ENCODE data around the gene RYK.

RYK gene

GRCh38 chr3:134186391-134186790 lies 64.3 kb downstream of the RYK start:
- Histone ChIP-seq H3K18ac (ENCODE audit: low read length) (no peak overlapping the region), H2AFZ (ENCODE audit: low read length) (no peak overlapping the region), H3K79me1 (ENCODE audit: low read depth, low read length) (no peaks in the 10 kb centered on the region), H3K9ac (ENCODE audit: low read depth, low read length, poor library complexity) (no peak overlapping the region), H3K4me2 (ENCODE audit: insufficient read depth, low read length, poor library complexity, severe bottlenecking) (no peak overlapping the region), H3K14ac (ENCODE audit: low read length) (no peak overlapping the region), H2AK5ac (ENCODE audit: low read depth, low read length) (no peak overlapping the region), H3K4me3 (ENCODE audit: low read length in 2 of 2) (no peak overlapping the region), H3K27ac (replicated peaks; ENCODE audit: low read length) (no peak overlapping the region), H4K8ac (ENCODE audit: low read depth, low read length) (no peak overlapping the region), H4K91ac (ENCODE audit: low read depth, low read length, poor library complexity) (no peak overlapping the region), H3K9me3 (replicated peaks in 1 of 2; ENCODE audit: control insufficient read depth in 2 of 2, insufficient read depth in 1 of 2, low read depth in 1 of 2, low read length in 2 of 2) (peaks cover 0 to 9% of the 10 kb centered on the region in 2 donors), H3K4me1 (ENCODE audit: control insufficient read depth in 2 of 2, insufficient read depth in 1 of 2, low read depth in 1 of 2, low read length in 2 of 2) (no peaks in the 10 kb centered on the region), H3K4ac (ENCODE audit: low read length) (no peak overlapping the region), H2BK120ac (ENCODE audit: low read depth, low read length) (no peak overlapping the region), H3K36me3 (replicated peaks in 1 of 2; ENCODE audit: control insufficient read depth in 2 of 2, insufficient read depth in 2 of 2, low read length in 2 of 2) (peaks cover 2 to 77% of the 10 kb centered on the region in 2 donors), H3K23ac (ENCODE audit: low read depth, low read length, poor library complexity) (no peak overlapping the region), H2BK5ac (ENCODE audit: low read length) (no peak overlapping the region), H2BK15ac (ENCODE audit: low read length) (no peak overlapping the region), H3K27me3 (ENCODE audit: control insufficient read depth in 3 of 3, insufficient read depth in 3 of 3, low read depth in 1 of 3, low read length in 3 of 3) (no peaks in the 10 kb centered on the region), H2BK12ac (ENCODE audit: low read length) (no peak overlapping the region)
- no peak for DNase-seq (ENCODE audit: low spot score)
- WGBS, 2 donors (ENCODE audit: extremely low coverage in 2 of 2, insufficient read length in 2 of 2, insufficient replicate concordance in 1 of 2): no CpG with 5 or more reads among the region's 3 CpGs

- Histone ChIP-seq H3K27me3 (ENCODE audit: control insufficient read depth in 3 of 3, insufficient read depth in 3 of 3, low read depth in 1 of 3, low read length in 3 of 3) (no peaks in the 10 kb centered on the region), H4K91ac (ENCODE audit: low read depth, low read length, poor library complexity) (no peak overlapping the region), H3K14ac (ENCODE audit: low read length) (no peak overlapping the region), H2AFZ (ENCODE audit: low read length) (no peak overlapping the region), H3K23ac (ENCODE audit: low read depth, low read length, poor library complexity) (no peak overlapping the region), H3K27ac (replicated peaks; ENCODE audit: low read length) (no peak overlapping the region), H2BK120ac (ENCODE audit: low read depth, low read length) (no peak overlapping the region), H3K9ac (ENCODE audit: low read depth, low read length, poor library complexity) (no peak overlapping the region), H3K4me1 (ENCODE audit: control insufficient read depth in 2 of 2, insufficient read depth in 1 of 2, low read depth in 1 of 2, low read length in 2 of 2) (no peaks in the 10 kb centered on the region), H2BK5ac (ENCODE audit: low read length) (no peak overlapping the region), H3K79me1 (ENCODE audit: low read depth, low read length) (no peaks in the 10 kb centered on the region), H4K8ac (ENCODE audit: low read depth, low read length) (no peak overlapping the region), H2AK5ac (ENCODE audit: low read depth, low read length) (no peak overlapping the region), H3K9me3 (replicated peaks in 1 of 2; ENCODE audit: control insufficient read depth in 2 of 2, insufficient read depth in 1 of 2, low read depth in 1 of 2, low read length in 2 of 2) (peaks cover 0 to 12% of the 10 kb centered on the region in 2 donors), H3K4me3 (ENCODE audit: low read length in 2 of 2) (no peak overlapping the region), H3K4me2 (ENCODE audit: insufficient read depth, low read length, poor library complexity, severe bottlenecking) (no peak overlapping the region), H2BK12ac (ENCODE audit: low read length) (no peak overlapping the region), H3K4ac (ENCODE audit: low read length) (no peak overlapping the region), H3K36me3 (replicated peaks in 1 of 2; ENCODE audit: control insufficient read depth in 2 of 2, insufficient read depth in 2 of 2, low read length in 2 of 2) (peaks cover 3 to 78% of the 10 kb centered on the region in 2 donors), H2BK15ac (ENCODE audit: low read length) (no peak overlapping the region), H3K18ac (ENCODE audit: low read length) (no peak overlapping the region)
- WGBS, 2 donors (ENCODE audit: extremely low coverage in 2 of 2, insufficient read length in 2 of 2, insufficient replicate concordance in 1 of 2): no CpG with 5 or more reads among the region's 1 CpG
- DNase-seq (ENCODE audit: low spot score): no peak
These were observed 69.9 kb downstream of the RYK start for GRCh38 chr3:134180761-134181160.

GRCh38 chr3:134179508-134179907 lies 71.2 kb downstream of the RYK start:
- H3K79me1 ChIP-seq (ENCODE audit: low read depth, low read length): no peaks in the 10 kb centered on the region
- peaks cover 12 to 86% of the 10 kb centered on the region in 2 donors for H3K36me3 ChIP-seq (replicated peaks in 1 of 2; ENCODE audit: control insufficient read depth in 2 of 2, insufficient read depth in 2 of 2, low read length in 2 of 2)
- no peak overlapping the region for H2AK5ac ChIP-seq (ENCODE audit: low read depth, low read length)
- no peak overlapping the region for H2BK15ac ChIP-seq (ENCODE audit: low read length)
- no peak overlapping the region for H3K9ac ChIP-seq (ENCODE audit: low read depth, low read length, poor library complexity)
- peaks cover 0 to 12% of the 10 kb centered on the region in 2 donors for H3K9me3 ChIP-seq (replicated peaks in 1 of 2; ENCODE audit: control insufficient read depth in 2 of 2, insufficient read depth in 1 of 2, low read depth in 1 of 2, low read length in 2 of 2)
- no peak overlapping the region for H3K4me2 ChIP-seq (ENCODE audit: insufficient read depth, low read length, poor library complexity, severe bottlenecking)
- no peak overlapping the region for H2AFZ ChIP-seq (ENCODE audit: low read length)
- H2BK12ac ChIP-seq (ENCODE audit: low read length): no peak overlapping the region
- no peak for DNase-seq (ENCODE audit: low spot score)
- H4K91ac ChIP-seq (ENCODE audit: low read depth, low read length, poor library complexity): no peak overlapping the region
- no peak overlapping the region for H3K27ac ChIP-seq (replicated peaks; ENCODE audit: low read length)
- no peak overlapping the region for H3K23ac ChIP-seq (ENCODE audit: low read depth, low read length, poor library complexity)
- H3K27me3 ChIP-seq (ENCODE audit: control insufficient read depth in 3 of 3, insufficient read depth in 3 of 3, low read depth in 1 of 3, low read length in 3 of 3): no peaks in the 10 kb centered on the region
- H3K4me1 ChIP-seq (ENCODE audit: control insufficient read depth in 2 of 2, insufficient read depth in 1 of 2, low read depth in 1 of 2, low read length in 2 of 2): no peaks in the 10 kb centered on the region
- no CpG with 5 or more reads among the region's 2 CpGs for WGBS, 2 donors (ENCODE audit: extremely low coverage in 2 of 2, insufficient read length in 2 of 2, insufficient replicate concordance in 1 of 2)
- no peak overlapping the region for H3K4me3 ChIP-seq (ENCODE audit: low read length in 2 of 2)
- H3K18ac ChIP-seq (ENCODE audit: low read length): no peak overlapping the region
- no peak overlapping the region for H3K14ac ChIP-seq (ENCODE audit: low read length)
- H3K4ac ChIP-seq (ENCODE audit: low read length): no peak overlapping the region
- H2BK120ac ChIP-seq (ENCODE audit: low read depth, low read length): no peak overlapping the region
- H4K8ac ChIP-seq (ENCODE audit: low read depth, low read length): no peak overlapping the region
- H2BK5ac ChIP-seq (ENCODE audit: low read length): no peak overlapping the region

GRCh38 chr3:134163096-134163495 lies 87.6 kb downstream of the RYK start:
- Histone ChIP-seq H2BK12ac (ENCODE audit: low read length) (no peak overlapping the region), H2AK5ac (ENCODE audit: low read depth, low read length) (no peak overlapping the region), H4K91ac (ENCODE audit: low read depth, low read length, poor library complexity) (no peak overlapping the region), H2BK120ac (ENCODE audit: low read depth, low read length) (no peak overlapping the region), H3K14ac (ENCODE audit: low read length) (no peak overlapping the region), H3K27me3 (ENCODE audit: control insufficient read depth in 3 of 3, insufficient read depth in 3 of 3, low read depth in 1 of 3, low read length in 3 of 3) (no peaks in the 10 kb centered on the region), H2AFZ (ENCODE audit: low read length) (no peak overlapping the region), H3K9me3 (replicated peaks in 1 of 2; ENCODE audit: control insufficient read depth in 2 of 2, insufficient read depth in 1 of 2, low read depth in 1 of 2, low read length in 2 of 2) (no peaks in the 10 kb centered on the region), H2BK5ac (ENCODE audit: low read length) (no peak overlapping the region), H4K8ac (ENCODE audit: low read depth, low read length) (no peak overlapping the region), H3K4me1 (ENCODE audit: control insufficient read depth in 2 of 2, insufficient read depth in 1 of 2, low read depth in 1 of 2, low read length in 2 of 2) (no peaks in the 10 kb centered on the region), H3K27ac (replicated peaks; ENCODE audit: low read length) (no peak overlapping the region), H3K18ac (ENCODE audit: low read length) (no peak overlapping the region), H3K79me1 (ENCODE audit: low read depth, low read length) (no peaks in the 10 kb centered on the region), H2BK15ac (ENCODE audit: low read length) (no peak overlapping the region), H3K36me3 (replicated peaks in 1 of 2; ENCODE audit: control insufficient read depth in 2 of 2, insufficient read depth in 2 of 2, low read length in 2 of 2) (peaks cover 11 to 65% of the 10 kb centered on the region in 2 donors), H3K23ac (ENCODE audit: low read depth, low read length, poor library complexity) (no peak overlapping the region), H3K4me2 (ENCODE audit: insufficient read depth, low read length, poor library complexity, severe bottlenecking) (no peak overlapping the region), H3K4ac (ENCODE audit: low read length) (no peak overlapping the region), H3K9ac (ENCODE audit: low read depth, low read length, poor library complexity) (no peak overlapping the region), H3K4me3 (ENCODE audit: low read length in 2 of 2) (no peak overlapping the region)
- DNase-seq (ENCODE audit: low spot score): no peak
- no CpG with 5 or more reads among the region's 6 CpGs for WGBS, 2 donors (ENCODE audit: extremely low coverage in 2 of 2, insufficient read length in 2 of 2, insufficient replicate concordance in 1 of 2)

Data from neuronal stem cell (in vitro differentiated cells).